Gastrocnemius medialis (tissue), 4 donors: ENCODE results near the gene RTN4RL1.

Experiments used
- POLR2A ChIP-seq, 2 donors: fragments of 450-650 bp; IDR thresholded peaks; one replicate each; pipeline ENCODE4 v1.6.1; 2017; ENCODE audit warnings: antibody characterized with exemption in 2 of 2, mild to moderate bottlenecking in 2 of 2, moderate library complexity in 2 of 2
- TF ChIP-seq, protein P1 (sequence below), 5 experiments: fragments of 450-650 bp in 3 of 5; fragments of 200-600 bp in 2 of 5; sonication (generic) in 2 of 5; IDR thresholded peaks in 4 of 5; conservative IDR thresholded peaks in 1 of 5; 1 replicate in 4 of 5; 2 replicates in 1 of 5; pipeline ENCODE4 v1.5.1; 2016 to 2019; ENCODE audit warnings: antibody characterized with exemption in 5 of 5, mild to moderate bottlenecking in 3 of 5, moderate library complexity in 3 of 5

DNA sequence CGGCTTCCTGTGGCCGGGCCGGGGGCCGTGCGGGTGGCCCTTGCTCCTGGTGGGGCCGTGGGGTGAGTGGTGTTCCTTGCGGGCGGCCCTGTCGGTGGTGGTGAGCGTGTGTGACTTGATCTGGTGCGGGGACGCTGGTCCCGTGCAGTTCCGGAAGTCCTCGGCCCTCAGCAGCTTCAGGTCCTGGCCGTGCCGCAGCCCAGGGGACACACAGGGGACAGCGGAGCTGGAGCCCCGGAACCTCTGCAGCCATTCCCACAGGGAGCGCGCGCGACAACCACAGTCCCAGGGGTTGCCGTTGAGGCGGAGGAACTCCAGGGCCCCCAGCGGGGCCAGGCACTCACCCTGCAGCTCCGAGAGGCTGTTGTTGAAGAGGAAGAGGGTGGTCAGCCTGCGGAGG lies 88.4 kb downstream of the RTN4RL1 start:
- TF ChIP-seq, protein P1, sequence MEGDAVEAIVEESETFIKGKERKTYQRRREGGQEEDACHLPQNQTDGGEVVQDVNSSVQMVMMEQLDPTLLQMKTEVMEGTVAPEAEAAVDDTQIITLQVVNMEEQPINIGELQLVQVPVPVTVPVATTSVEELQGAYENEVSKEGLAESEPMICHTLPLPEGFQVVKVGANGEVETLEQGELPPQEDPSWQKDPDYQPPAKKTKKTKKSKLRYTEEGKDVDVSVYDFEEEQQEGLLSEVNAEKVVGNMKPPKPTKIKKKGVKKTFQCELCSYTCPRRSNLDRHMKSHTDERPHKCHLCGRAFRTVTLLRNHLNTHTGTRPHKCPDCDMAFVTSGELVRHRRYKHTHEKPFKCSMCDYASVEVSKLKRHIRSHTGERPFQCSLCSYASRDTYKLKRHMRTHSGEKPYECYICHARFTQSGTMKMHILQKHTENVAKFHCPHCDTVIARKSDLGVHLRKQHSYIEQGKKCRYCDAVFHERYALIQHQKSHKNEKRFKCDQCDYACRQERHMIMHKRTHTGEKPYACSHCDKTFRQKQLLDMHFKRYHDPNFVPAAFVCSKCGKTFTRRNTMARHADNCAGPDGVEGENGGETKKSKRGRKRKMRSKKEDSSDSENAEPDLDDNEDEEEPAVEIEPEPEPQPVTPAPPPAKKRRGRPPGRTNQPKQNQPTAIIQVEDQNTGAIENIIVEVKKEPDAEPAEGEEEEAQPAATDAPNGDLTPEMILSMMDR (IDR thresholded peaks at IDR 0.05 in 4 of 5, conservative IDR thresholded peaks at IDR 0.05 in 1 of 5), result no peak
- TF ChIP-seq POLR2A (IDR thresholded peaks at IDR 0.05), result no peak
